ENCODE measurements around the gene UBTD2.

GRCh38 chr5:172305380-172305779 lies 21.8 kb upstream of the UBTD2 start:
- TF ChIP-seq HMGA2 (CRISPR knock-in tag; IDR thresholded peaks at IDR 0.05) (no peak), CTCF (IDR thresholded peaks at IDR 0.05) (no peak), IRF1 (CRISPR knock-in tag; IDR thresholded peaks at IDR 0.05) (no peak), AFF4 (CRISPR knock-in tag; IDR thresholded peaks at IDR 0.05; ENCODE audit: borderline replicate concordance) (no peak), ZSCAN18 (CRISPR knock-in tag; IDR thresholded peaks at IDR 0.05) (no peak)

Measured in WTC11 (cell line).